GM12801 (cell line): Measurements from ENCODE around the gene HOXD13.

Source experiments
- CTCF ChIP-seq: IDR thresholded peaks from one replicate; pipeline ENCODE4 v1.5.1; 2011; ENCODE audit warnings: control low read depth; ENCODE audit not compliant: insufficient read length; ENCODE audit errors: extremely low read depth

The HOXD13 gene

GRCh38 chr2:176135035-176135440 is 42.5 kb downstream of the HOXD13 start:
- TF ChIP-seq CTCF, result no peak

- no peak for TF ChIP-seq CTCF
Observed at GRCh38 chr2:176136374-176137251, 44.1 kb downstream of the HOXD13 start.

- TF ChIP-seq CTCF, result no peak
Observed at GRCh38 chr2:176137252-176137580, 44.7 kb downstream of the HOXD13 start.

GRCh38 chr2:176137906-176138305 is 45.4 kb downstream of the HOXD13 start:
- TF ChIP-seq CTCF, result no peak

- TF ChIP-seq CTCF, result no peak
Observed at GRCh38 chr2:176138526-176138922, 46.0 kb downstream of the HOXD13 start.

- TF ChIP-seq CTCF, result no peak
Observed at GRCh38 chr2:176138923-176139660, 46.6 kb downstream of the HOXD13 start.

GRCh38 chr2:176139661-176140512 is 47.4 kb downstream of the HOXD13 start:
- TF ChIP-seq CTCF, result no peak
